ENCODE measurements around the gene SELP. TPM values are rescaled to one million over a fixed set of nuclear protein-coding genes. Genes with fewer than 3 reads are reported as not detected.

Gene SELP
- total RNA-seq, 1 experiment from 2014 or later = 0.17 TPM

- Mint-ChIP-seq H3K9me3 (no peaks in the 10 kb centered on the region), H3K4me1 (no peaks in the 10 kb centered on the region), H3K36me3 (no peaks in the 10 kb centered on the region), H3K27ac (no peak overlapping the region), H3K27me3 (ENCODE audit: low read depth) (no peaks in the 10 kb centered on the region; the same call in 1 of the 2 replicates), H3K4me3 (no peak overlapping the region)
- ChIA-PET POLR2A (no interaction called here), CTCF (no interaction called here)
- no peak for TF ChIP-seq E2F5 (CRISPR knock-in tag; IDR thresholded peaks at IDR 0.05)
- no peak for TF ChIP-seq ERG (CRISPR knock-in tag; IDR thresholded peaks at IDR 0.05)
- TF ChIP-seq ZNF671 (CRISPR knock-in tag; IDR thresholded peaks at IDR 0.05) = no peak
- no peak for TF ChIP-seq EMX1 (CRISPR knock-in tag; IDR thresholded peaks at IDR 0.05)
- TF ChIP-seq TEAD1 (CRISPR knock-in tag; IDR thresholded peaks at IDR 0.05) = no peak
- no peak for TF ChIP-seq FOXJ3 (CRISPR knock-in tag; IDR thresholded peaks at IDR 0.05; ENCODE audit: borderline replicate concordance)
- no peak for TF ChIP-seq MXD4 (CRISPR knock-in tag; IDR thresholded peaks at IDR 0.05; ENCODE audit: borderline replicate concordance)
- no peak for TF ChIP-seq E2F4 (CRISPR knock-in tag; IDR thresholded peaks at IDR 0.05; ENCODE audit: borderline replicate concordance, low read depth)
- no peak for TF ChIP-seq ZNF121 (CRISPR knock-in tag; IDR thresholded peaks at IDR 0.05)
- TF ChIP-seq SMAD3 (CRISPR knock-in tag; IDR thresholded peaks at IDR 0.05; ENCODE audit: borderline replicate concordance) = no peak
- no peak for TF ChIP-seq CREM (CRISPR knock-in tag; IDR thresholded peaks at IDR 0.05)
- TF ChIP-seq NR1H2 (CRISPR knock-in tag; IDR thresholded peaks at IDR 0.05) = no peak
- TF ChIP-seq, protein P1, sequence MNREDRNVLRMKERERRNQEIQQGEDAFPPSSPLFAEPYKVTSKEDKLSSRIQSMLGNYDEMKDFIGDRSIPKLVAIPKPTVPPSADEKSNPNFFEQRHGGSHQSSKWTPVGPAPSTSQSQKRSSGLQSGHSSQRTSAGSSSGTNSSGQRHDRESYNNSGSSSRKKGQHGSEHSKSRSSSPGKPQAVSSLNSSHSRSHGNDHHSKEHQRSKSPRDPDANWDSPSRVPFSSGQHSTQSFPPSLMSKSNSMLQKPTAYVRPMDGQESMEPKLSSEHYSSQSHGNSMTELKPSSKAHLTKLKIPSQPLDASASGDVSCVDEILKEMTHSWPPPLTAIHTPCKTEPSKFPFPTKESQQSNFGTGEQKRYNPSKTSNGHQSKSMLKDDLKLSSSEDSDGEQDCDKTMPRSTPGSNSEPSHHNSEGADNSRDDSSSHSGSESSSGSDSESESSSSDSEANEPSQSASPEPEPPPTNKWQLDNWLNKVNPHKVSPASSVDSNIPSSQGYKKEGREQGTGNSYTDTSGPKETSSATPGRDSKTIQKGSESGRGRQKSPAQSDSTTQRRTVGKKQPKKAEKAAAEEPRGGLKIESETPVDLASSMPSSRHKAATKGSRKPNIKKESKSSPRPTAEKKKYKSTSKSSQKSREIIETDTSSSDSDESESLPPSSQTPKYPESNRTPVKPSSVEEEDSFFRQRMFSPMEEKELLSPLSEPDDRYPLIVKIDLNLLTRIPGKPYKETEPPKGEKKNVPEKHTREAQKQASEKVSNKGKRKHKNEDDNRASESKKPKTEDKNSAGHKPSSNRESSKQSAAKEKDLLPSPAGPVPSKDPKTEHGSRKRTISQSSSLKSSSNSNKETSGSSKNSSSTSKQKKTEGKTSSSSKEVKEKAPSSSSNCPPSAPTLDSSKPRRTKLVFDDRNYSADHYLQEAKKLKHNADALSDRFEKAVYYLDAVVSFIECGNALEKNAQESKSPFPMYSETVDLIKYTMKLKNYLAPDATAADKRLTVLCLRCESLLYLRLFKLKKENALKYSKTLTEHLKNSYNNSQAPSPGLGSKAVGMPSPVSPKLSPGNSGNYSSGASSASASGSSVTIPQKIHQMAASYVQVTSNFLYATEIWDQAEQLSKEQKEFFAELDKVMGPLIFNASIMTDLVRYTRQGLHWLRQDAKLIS (CRISPR knock-in tag; IDR thresholded peaks at IDR 0.05; ENCODE audit: borderline replicate concordance) = no peak
- no peak for TF ChIP-seq JAZF1 (CRISPR knock-in tag; IDR thresholded peaks at IDR 0.05)
- TF ChIP-seq USF2 (CRISPR knock-in tag; IDR thresholded peaks at IDR 0.05) = no peak
- no peak for TF ChIP-seq IRF1 (CRISPR knock-in tag; IDR thresholded peaks at IDR 0.05)
- DNase-seq (ENCODE audit: low spot score) (no peak), ATAC-seq (no peak)
Measured at GRCh38 chr1:169571450-169571849, 58.5 kb downstream of the SELP start.

DNA sequence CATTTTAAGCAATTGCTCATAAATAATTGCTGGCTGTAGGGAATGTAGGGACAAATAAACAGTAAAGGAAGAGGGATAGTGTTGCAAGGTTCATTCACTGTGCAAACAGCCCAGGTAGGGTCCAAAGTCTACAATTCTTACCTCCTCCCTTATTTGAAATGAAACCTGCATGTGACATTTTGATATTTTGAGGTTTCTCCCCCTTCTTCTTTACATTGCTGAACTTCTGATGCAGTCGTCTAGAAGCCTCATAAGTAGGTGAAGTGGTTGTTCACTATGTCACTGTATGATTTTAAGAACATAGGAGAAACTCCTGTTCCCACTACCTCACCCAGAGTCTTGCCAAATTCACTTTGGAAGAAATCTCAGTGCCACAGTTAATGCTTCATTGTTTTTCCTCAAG, 59.8 kb downstream of the SELP start:
- Mint-ChIP-seq H3K36me3 (no peaks in the 10 kb centered on the region), H3K4me1 (no peaks in the 10 kb centered on the region), H3K27me3 (ENCODE audit: low read depth) (no peaks in the 10 kb centered on the region; the same call in 1 of the 2 replicates), H3K9me3 (peaks cover under 1% of the 10 kb centered on the region), H3K4me3 (no peak overlapping the region), H3K27ac (no peak overlapping the region)
- TF ChIP-seq GABPB1 (CRISPR knock-in tag; IDR thresholded peaks at IDR 0.05) (peak; percentile 59; the same call in 1 of the 2 replicates), ZNF423 (CRISPR knock-in tag; IDR thresholded peaks at IDR 0.05) (no peak), ATF6 (CRISPR knock-in tag; IDR thresholded peaks at IDR 0.05) (no peak)
- TF ChIP-seq, protein P2, sequence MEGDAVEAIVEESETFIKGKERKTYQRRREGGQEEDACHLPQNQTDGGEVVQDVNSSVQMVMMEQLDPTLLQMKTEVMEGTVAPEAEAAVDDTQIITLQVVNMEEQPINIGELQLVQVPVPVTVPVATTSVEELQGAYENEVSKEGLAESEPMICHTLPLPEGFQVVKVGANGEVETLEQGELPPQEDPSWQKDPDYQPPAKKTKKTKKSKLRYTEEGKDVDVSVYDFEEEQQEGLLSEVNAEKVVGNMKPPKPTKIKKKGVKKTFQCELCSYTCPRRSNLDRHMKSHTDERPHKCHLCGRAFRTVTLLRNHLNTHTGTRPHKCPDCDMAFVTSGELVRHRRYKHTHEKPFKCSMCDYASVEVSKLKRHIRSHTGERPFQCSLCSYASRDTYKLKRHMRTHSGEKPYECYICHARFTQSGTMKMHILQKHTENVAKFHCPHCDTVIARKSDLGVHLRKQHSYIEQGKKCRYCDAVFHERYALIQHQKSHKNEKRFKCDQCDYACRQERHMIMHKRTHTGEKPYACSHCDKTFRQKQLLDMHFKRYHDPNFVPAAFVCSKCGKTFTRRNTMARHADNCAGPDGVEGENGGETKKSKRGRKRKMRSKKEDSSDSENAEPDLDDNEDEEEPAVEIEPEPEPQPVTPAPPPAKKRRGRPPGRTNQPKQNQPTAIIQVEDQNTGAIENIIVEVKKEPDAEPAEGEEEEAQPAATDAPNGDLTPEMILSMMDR (IDR thresholded peaks at IDR 0.05) = no peak
- DNase-seq (ENCODE audit: low spot score) (no peak), ATAC-seq (no peak)
- CTCF ChIA-PET = no interaction called here
- POLR2A ChIA-PET = no interaction called here
